Spleen (tissue), 11 donors: ENCODE measurements around the gene SLC12A3. TPM values are rescaled to one million over a fixed set of nuclear protein-coding genes. Genes with fewer than 3 reads are reported as not detected.
A peak's percentile ranks its signal among the peaks of the same experiment; 100 is the strongest.

ENCODE experiments used
- DNase-seq: peaks from one replicate; pipeline ENCODE4 v3.0.0-alpha.2; 2020
- H3K27ac ChIP-seq, 8 donors: fragments of 200-600 bp; sonication (generic) in 7 of 8; 1 replicate in 4 of 8; 2 replicates in 4 of 8; pipeline versions ENCODE4 v1.5.0 to v1.8.0; 2016 to 2021; ENCODE audit warnings: inconsistent platforms in 4 of 8, mild to moderate bottlenecking in 4 of 8, moderate library complexity in 1 of 8
- H3K27me3 ChIP-seq, 7 donors: fragments of 200-600 bp; sonication (generic) in 6 of 7; replicated peaks in 1 of 7; 1 replicate in 4 of 7; 2 replicates in 3 of 7; pipeline versions ENCODE4 v1.5.0 to v1.8.0; 2016 to 2021; ENCODE audit warnings: inconsistent platforms in 3 of 7, mild to moderate bottlenecking in 1 of 7
- H3K36me3 ChIP-seq, 6 donors: fragments of 200-600 bp; sonication (generic) in 5 of 6; 1 replicate in 4 of 6; 2 replicates in 2 of 6; pipeline versions ENCODE4 v1.5.0 to v1.8.0; 2016 to 2021; ENCODE audit warnings: inconsistent platforms in 2 of 6
- H3K4me1 ChIP-seq, 6 donors: fragments of 200-600 bp; sonication (generic) in 5 of 6; 1 replicate in 3 of 6; 2 replicates in 3 of 6; pipeline versions ENCODE4 v1.5.0 to v1.8.0; 2016 to 2021; ENCODE audit warnings: inconsistent platforms in 3 of 6
- H3K4me3 ChIP-seq, 8 donors: fragments of 200-600 bp; sonication (generic) in 7 of 8; 1 replicate in 4 of 8; 2 replicates in 4 of 8; pipeline versions ENCODE4 v1.5.0 to v1.8.0; 2016 to 2021; ENCODE audit warnings: inconsistent platforms in 4 of 8, mild to moderate bottlenecking in 4 of 8, moderate library complexity in 2 of 8
- H3K9me3 ChIP-seq, 8 donors: fragments of 200-600 bp; sonication (generic) in 7 of 8; 1 replicate in 4 of 8; 2 replicates in 4 of 8; pipeline versions ENCODE4 v1.5.0 to v1.8.0; 2016 to 2021; ENCODE audit warnings: inconsistent platforms in 4 of 8
- CTCF ChIP-seq, 11 experiments: fragments of 200-600 bp in 7 of 11; fragments of 450-650 bp in 4 of 11; sonication (generic) in 4 of 11; IDR thresholded peaks in 8 of 11; conservative IDR thresholded peaks in 3 of 11; 1 replicate in 7 of 11; 2 replicates in 4 of 11; pipeline versions ENCODE4 v1.4.0 to v1.8.0; 2016 to 2021; ENCODE audit warnings: antibody characterized with exemption in 11 of 11, inconsistent platforms in 4 of 11, mild to moderate bottlenecking in 1 of 11
- POLR2A ChIP-seq, 3 donors: fragments of 450-650 bp; IDR thresholded peaks; one replicate each; pipeline ENCODE4 v1.5.1; 2017; ENCODE audit warnings: antibody characterized with exemption in 3 of 3, mild to moderate bottlenecking in 1 of 3
- POLR2AphosphoS5 ChIP-seq, 3 donors: sonication (generic); formaldehyde crosslinking; IDR thresholded peaks; one replicate each; pipeline ENCODE4 v1.5.1; 2017; ENCODE audit warnings: antibody characterized with exemption in 3 of 3
- WGBS, 5 donors: extraction: QIAGEN DNeasy Blood & Tissue Kit in 3 of 5; methylation state at CpG; one replicate each; pipeline versions ENCODE4 v1.1.5 to v1.1.7; 2013 to 2018; 5-methylcytosine and 5-hydroxymethylcytosine counted together
- intact Hi-C: fragments of 100-400 bp; cut with DNase I; formaldehyde crosslinking; loops from one replicate; pipeline ENCODE4 v1.15.0; 2023; ENCODE audit warnings: low total_unique reads
- polyA plus RNA-seq, 3 donors: library from polyadenylated mRNA; stranded (reverse); fragments of 200-250 nt; gene quantifications; one replicate each; pipeline ENCODE4 v1.2.1, GENCODE V29; 2013
- total RNA-seq, 7 donors: library from RNA; depleted of rRNA in 3 of 7; stranded (reverse); fragments of >200 nt in 3 of 7; fragmentation: NEBNext Ultra II Directional in 4 of 7; extraction: Animal tissue kit (Norgen Biotek cat#: 25700) in 4 of 7; gene quantifications; one replicate each; pipeline versions ENCODE4 v1.1.0 to v1.2.1, GENCODE V29; 2016 to 2021
- donor health status: healthy with polysubstance abuse.
- donor health status: DM: no; HTN: no; CAD: no; lungs with moderate emphysema.
- donor health status: DM: no; HTN: no; CAD: no.
- donor health status: Bipolar disorder and iron deficiency.
- donor health status: healthy.
- donor health status: DM: no; HTN: no; CAD: no.
- donor health status: DM: yes; HTN: yes; CAD: no.

SLC12A3 gene
- total and polyA plus RNA-seq, 10 donors, result 0.42 to 2.6 (median 1.1) TPM

DNA sequence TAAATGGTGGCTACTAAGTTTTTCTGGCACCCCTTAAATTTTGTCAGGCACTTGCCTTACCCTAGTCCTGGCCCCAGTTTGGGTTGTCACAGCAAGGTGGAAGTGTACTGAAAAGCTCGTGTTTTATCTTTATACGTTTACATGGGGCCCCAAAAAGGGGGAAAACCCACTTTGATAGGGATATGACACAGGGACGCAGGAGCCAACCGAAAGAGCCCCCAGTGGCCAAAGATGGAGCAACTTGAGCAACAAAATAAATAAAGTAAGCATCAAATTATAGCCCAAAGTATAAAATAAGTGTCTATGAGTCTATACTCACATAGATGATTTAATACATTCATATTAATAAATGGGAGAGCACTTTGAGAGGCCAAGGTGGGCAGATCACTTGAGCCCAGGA lies 91.7 kb downstream of the SLC12A3 start:
- Histone ChIP-seq H3K9me3 (no peaks in the 10 kb centered on the region), H3K4me1 (peaks cover 2 to 26% (median 15%) of the 10 kb centered on the region in 6 donors), H3K27me3 (no peaks in the 10 kb centered on the region), H3K36me3 (no peaks in the 10 kb centered on the region), H3K27ac (no peak overlapping the region), H3K4me3 (no peak overlapping the region)
- TF ChIP-seq POLR2AphosphoS5 (IDR thresholded peaks at IDR 0.05) (no peak), CTCF (IDR thresholded peaks at IDR 0.05 in 8 of 11, conservative IDR thresholded peaks at IDR 0.05 in 3 of 11) (no peak), POLR2A (IDR thresholded peaks at IDR 0.05) (no peak)
- 50 to 60% (median 51%) methylated on average over 4 of the region's 4 CpGs for WGBS, 5 donors
- DNase-seq, result peak; percentile 3
- intact Hi-C loops, result no loop called here

GRCh38 chr16:56960681-56961281 lies 95.8 kb downstream of the SLC12A3 start:
- Histone ChIP-seq H3K4me3 (no peak overlapping the region), H3K27ac (peak overlapping the region in 4 of 8 donors; percentile 62 to 75 (median 70)), H3K4me1 (peaks cover 25 to 59% (median 50%) of the 10 kb centered on the region in 6 donors), H3K36me3 (no peaks in the 10 kb centered on the region), H3K27me3 (no peaks in the 10 kb centered on the region), H3K9me3 (no peaks in the 10 kb centered on the region)
- WGBS, 5 donors, result 61 to 78% (median 72%) methylated on average over 12 to 13 of the region's 13 CpGs
- intact Hi-C loops, result loop anchor here (10.0 kb wide), 2 partner anchors 84 to 214 kb away; no protein-coding TSS in a partner anchor
- TF ChIP-seq CTCF (IDR thresholded peaks at IDR 0.05 in 8 of 11, conservative IDR thresholded peaks at IDR 0.05 in 3 of 11) (no peak), POLR2A (IDR thresholded peaks at IDR 0.05) (no peak), POLR2AphosphoS5 (IDR thresholded peaks at IDR 0.05) (no peak)
- DNase-seq, result peak; percentile 60

DNA sequence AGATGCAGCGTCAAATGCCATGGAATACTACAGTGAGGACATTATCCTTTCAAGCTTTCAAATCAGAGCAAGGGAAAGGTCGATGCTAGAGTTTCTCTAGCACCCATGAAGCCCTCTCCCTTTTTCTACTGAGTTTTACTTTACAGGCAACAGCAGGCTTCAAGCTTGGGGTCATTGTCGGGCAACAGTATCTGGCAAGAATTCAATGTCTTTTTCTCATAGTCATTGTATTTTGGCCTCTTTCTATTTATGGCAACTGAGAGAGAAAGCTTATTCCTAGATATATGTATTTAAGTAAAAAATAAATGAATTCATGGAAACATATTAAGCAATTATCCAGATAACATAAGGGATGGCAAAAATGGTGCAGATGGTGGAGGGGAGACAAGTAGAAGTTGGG lies 96.4 kb downstream of the SLC12A3 start:
- 51 to 65% (median 62%) methylated on average over 3 of the region's 3 CpGs for WGBS, 5 donors
- Histone ChIP-seq H3K4me1 (peaks cover 25 to 65% (median 56%) of the 10 kb centered on the region in 6 donors), H3K9me3 (no peaks in the 10 kb centered on the region), H3K36me3 (no peaks in the 10 kb centered on the region), H3K27me3 (no peaks in the 10 kb centered on the region), H3K27ac (peak overlapping the region; percentile 26 to 75 (median 56)), H3K4me3 (no peak overlapping the region)
- peak; percentile 2 for DNase-seq
- intact Hi-C loops, result loop anchor here (10.0 kb wide), 2 partner anchors 83 to 213 kb away; no protein-coding TSS in a partner anchor
- TF ChIP-seq POLR2A (IDR thresholded peaks at IDR 0.05), result no peak
- no peak for TF ChIP-seq POLR2AphosphoS5 (IDR thresholded peaks at IDR 0.05)
- TF ChIP-seq CTCF (IDR thresholded peaks at IDR 0.05 in 8 of 11, conservative IDR thresholded peaks at IDR 0.05 in 3 of 11), result no peak

- Histone ChIP-seq H3K9me3 (no peaks in the 10 kb centered on the region), H3K27me3 (no peaks in the 10 kb centered on the region), H3K36me3 (no peaks in the 10 kb centered on the region), H3K27ac (peak within 1 kb of the TSS; percentile 26 to 75 (median 56)), H3K4me3 (no peak within 1 kb of the TSS), H3K4me1 (peaks cover 25 to 70% (median 56%) of the 10 kb centered on the region in 6 donors)
- TF ChIP-seq POLR2AphosphoS5 (IDR thresholded peaks at IDR 0.05), result peak in 2 of 3 donors; percentile 49
- TF ChIP-seq POLR2A (IDR thresholded peaks at IDR 0.05), result no peak
- TF ChIP-seq CTCF (IDR thresholded peaks at IDR 0.05 in 8 of 11, conservative IDR thresholded peaks at IDR 0.05 in 3 of 11), result no peak
- WGBS, 5 donors, result 43 to 69% (median 57%) methylated on average over 7 to 12 of the region's 12 CpGs
- peak; percentile 74 for DNase-seq
- intact Hi-C loops, result loop anchor here (10.0 kb wide), 2 partner anchors 83 to 213 kb away; no protein-coding TSS in a partner anchor
These were observed 96.9 kb downstream of the SLC12A3 start, which contains the start of gene CETP for GRCh38 chr16:56961851-56962281. TSS of gene CETP (plus strand) at chr16:56961950. CDS start at chr16:56961980, 30 bp downstream.
